HG02852 (cell line): ENCODE data around the gene SPTBN4.
"Not testable (repeated sequence)": the region's sequence is repeated elsewhere in the genome, so short reads cannot be mapped to it uniquely, and the experiment has no call there.

Source experiments
- ATAC-seq: cut with Tn5 transposase; IDR thresholded peaks from one replicate; pipeline ENCODE4 v1.9.1; 2021; ENCODE audit warnings: mild to moderate bottlenecking, moderate library complexity; ENCODE audit not compliant: unreplicated experiment

The SPTBN4 gene

DNA sequence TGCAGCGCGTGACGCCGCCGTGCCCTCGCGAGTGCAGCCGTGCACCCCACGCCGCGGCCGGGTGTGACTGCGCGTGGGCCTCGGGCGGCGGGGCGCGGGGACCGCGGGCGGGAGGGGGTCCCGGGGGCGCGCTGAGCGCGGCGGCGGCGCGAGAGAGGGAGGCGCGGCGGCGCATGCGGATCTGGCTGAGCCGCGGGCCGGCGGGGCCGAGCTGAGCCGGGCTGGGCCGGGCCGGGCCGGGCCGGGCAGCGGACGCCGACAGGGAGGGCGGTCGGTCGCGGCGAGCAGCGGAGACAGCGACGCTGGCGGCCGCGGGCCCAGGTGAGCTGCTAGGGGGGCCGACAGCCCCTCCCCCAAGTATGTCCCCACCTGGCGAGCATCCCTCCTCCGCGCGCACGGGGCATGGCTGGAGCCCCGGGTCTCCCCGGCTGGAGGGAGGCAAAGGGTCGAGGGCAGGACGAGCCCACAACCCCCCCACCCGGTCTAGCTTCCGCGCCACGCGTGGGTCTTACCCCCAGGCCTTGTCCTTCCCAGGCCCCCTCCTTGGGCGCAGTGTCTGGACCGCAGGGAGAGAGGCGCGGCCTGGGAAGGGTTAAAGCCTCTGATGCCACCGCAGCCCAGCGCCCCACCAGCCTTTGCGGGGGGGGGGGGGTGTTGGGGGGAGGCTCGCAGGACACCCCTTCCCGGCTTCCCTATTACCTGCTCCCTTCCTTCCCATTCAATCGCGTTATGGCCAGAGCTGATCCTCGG, at the start of gene SPTBN4:
TSS of gene SPTBN4 (plus strand) at position 17 of the 750 bp plus-strand sequence. CDS start 5,621 bp downstream, outside the sequence.
- no peak for ATAC-seq

DNA sequence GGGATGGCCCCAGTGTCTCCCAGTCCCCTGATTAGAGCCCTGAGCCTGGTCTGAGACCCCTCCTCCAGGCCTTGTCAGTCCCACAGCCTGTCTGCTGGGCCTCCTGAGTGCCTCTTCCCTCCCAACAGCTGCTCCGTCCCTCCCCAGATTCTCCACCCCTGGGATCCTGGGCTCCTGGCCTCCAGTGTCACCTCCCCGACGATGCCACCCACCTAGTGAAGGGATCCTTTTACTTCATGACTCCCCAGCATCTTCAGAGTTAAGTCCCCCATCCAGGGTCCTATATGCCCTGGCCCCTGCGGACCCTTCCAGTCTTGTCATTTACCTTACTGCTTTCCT, 49.2 kb upstream of the SPTBN4 start:
- no peak for ATAC-seq

DNA sequence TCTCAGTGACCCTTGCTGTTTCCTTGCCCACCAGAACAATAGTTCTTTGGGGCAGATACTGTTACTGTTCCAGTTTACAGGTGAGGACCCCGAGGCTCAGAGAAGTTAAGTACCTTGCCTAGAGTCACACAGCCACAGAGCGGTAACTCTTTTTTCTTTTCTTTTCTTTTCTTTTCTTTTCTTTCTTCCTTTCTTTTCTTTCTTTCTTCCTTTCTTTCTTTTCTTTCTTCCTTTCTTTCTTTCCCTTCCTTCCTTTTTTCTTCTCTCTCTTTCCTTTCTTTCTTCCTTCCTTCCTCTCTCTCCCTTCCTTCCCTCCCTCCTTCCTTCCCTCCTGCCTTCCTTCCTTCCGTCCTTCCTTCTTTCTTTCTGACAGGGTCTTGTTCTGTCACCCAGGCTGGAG, 48.8 kb upstream of the SPTBN4 start:
- no peak for ATAC-seq

DNA sequence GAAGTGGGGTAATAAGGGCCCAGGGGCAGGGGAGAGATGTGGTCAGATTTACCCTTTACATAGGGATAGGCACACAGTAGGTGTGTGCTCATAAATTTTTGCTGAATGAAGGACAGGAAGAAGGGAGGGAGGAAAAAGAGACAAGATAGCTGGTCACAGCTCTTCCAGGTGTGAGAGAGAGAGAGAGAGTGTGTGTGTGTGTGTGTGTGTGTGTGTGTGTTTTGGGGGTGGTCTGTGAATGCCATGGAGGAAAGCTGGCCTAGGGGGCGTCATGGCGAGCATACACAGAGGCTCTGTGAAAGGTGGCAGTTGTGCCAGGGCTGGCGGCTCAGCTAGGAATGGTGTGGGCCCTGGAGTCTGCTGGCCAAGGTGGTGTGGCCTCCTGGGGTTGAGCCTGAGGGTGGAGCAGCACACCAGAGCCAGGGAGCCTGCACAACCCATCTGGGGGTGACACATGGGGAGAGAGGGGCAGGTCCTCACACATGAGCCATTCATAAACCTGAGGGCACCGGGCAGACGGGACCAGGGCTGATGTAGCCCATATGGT, 47.7 kb upstream of the SPTBN4 start:
- no peak for ATAC-seq

DNA sequence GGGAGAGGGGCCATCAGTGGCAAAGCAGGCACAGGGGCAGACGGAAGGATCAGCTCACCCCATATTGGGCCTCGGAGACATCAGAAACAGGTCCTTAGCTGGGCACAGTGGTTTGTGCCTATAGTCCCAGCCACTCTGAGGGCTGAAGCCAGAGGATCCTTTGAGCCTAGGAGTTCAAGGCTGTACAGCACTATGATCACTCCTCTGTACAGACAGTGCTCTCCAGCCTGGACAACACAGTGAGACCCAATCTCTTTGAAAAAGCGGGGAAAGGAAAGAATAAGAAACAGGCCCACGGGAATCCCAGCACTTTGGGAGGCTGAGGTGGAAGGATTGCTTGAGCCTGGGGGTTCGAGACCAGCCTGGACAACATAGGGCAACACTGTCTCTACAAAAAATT, 47.0 kb upstream of the SPTBN4 start:
- ATAC-seq, result no peak

DNA sequence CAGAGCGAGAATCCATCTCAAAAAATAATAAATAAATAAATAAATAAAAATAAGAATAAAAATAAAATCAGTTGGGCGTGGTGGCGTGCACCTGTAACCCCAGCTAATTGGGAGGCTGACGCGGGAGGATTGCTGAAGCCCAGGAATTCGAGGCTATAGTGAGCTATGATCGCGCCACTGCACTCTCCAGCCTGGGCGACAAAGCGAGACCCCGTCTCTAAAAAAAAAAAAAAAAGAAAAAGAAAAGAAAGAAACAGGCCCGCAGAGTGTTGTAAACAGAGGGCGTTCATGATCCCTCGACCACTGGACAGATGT, 46.4 kb upstream of the SPTBN4 start:
- no peak for ATAC-seq

DNA sequence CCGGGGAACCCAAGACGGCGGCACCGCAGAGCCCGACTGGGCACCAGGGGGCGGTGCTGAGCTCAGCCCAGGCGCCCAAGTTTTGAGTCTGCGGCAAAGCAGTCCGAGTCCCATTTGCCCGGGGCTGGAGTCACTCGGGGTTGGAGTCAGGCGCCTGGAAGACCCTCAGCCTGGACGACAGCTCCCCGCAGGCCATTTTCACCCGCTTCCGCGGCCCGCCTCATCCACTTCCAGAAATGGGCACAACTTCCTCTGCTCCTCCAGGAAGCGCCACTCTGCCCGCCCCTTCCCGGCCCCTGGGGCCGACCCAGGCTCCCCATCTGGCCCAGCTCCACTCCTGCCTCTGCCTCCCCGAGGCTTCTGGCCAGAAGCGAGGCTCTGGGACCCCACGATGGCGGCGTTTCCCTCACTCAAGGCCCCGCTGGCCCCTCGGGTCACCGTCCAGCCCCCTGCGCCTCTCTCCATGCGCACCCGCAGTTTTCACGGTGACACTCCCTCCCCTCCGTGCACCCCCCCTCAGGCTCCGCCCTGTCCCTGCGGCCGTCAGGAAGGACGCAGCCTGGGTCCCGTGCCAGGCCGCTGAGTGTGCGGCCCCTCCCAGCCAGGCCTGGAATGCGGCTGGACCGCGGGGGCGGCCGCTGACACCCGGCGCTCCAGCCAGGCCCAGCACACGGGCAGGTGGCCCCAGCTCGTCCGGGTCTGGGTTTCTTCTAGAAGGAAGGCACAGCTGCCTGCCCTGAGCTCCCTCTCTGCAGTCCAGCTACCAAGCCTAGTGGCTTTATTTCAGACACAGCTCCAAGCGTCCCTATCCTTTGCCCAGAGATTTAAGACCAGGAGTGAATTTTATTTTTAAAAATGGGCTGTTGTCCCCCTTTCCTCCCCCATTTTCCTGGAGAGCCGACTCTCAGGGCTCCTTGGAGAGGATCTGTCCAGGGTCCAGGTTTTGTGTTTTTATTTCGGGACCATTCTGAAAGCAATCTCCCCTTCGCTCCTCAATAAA, 45.7 kb upstream of the SPTBN4 start:
- ATAC-seq, result peak; percentile 42

DNA sequence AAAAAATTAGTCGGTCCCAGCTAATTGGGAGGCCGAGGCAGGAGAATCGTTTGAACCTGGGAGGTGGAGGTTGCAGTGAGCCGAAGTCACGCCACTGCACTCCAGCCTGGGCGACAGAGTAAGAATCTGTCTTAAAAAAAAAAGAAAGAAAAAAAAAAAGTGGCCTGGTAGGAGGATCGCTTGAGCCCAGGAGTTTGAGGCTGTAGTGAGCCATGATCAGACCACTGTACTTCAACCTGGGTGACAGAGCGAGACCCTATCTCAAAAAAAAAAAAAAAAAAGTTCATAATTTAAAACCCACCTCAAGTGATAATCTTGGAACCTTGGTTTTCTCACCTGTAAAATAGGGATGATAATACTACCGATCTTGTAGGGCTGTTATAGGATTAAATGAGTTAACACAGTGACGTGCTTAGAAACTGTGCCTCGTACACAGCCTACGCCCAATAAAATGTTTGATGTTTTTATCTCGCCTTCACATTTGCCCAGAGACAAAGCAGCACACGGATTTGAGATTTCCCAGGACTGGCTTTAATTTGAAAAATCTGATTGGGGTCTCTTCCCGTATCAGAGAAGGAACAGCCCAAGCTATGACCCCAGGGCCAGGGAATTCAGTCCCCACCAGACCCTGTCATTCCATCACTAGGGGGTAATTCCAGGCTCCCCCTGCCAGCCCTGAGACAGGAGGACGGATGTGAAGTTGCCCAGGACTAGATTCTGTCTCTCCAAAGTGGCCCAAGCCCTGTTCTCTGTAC, 44.6 kb upstream of the SPTBN4 start:
- ATAC-seq, result no peak

DNA sequence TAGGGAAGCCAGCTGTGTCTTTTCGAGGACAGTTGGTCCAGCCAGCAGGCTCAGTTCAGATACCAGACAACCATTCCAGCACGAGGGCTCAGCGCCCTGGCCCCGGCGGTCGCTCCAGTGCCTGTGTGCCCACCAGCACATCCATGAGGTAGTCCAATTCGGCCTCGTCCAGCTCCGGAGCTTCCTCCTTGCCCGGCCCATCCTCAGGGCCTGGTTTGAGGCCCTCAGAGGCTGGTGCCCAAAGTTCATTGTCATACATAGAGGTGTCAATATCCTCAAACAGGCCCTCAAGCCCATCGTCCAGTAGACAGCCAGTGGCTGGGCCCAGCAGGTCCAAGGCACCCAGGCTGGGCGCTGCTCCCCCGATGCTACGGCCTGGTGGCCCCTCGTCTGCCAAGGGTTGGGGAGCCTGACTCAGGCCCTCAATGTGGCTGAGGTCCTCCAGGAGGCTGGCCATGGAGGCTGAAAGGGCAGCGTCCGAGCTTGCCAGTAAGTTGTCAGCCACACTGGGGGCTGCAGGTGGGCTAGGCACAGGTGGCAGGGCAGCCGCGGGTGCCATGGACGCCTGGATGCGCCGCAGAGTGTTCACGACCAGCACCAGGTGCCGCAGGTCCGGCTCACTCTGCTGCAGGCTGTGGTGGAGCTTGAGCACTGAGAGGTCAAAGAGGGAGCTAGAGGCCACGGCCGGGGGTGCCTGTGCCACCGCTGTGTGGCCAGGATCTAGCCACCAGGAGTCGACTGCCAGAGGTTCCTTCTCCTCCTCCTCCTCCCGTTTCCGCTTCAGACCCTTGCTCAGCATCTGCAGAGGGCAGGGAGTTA, 43.8 kb upstream of the SPTBN4 start:
- no peak for ATAC-seq

DNA sequence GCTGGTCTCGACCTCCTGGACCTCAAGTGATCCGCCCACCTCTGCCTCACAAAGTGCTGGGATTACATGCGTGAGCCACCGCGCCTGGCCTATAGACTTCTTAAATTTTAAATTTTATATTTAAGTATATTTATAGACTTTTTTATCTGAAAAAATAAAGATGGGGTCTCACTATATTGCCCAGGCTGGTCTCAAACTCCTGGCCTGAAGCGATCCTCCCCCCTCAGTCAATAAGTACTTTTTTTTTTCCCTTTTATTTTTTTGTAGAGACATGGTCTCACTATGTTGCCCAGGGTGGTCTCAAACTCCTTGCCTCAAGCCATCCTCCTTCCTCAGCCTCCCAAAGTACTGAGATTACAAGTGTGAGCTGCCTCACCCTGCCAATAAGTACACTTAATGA, 42.9 kb upstream of the SPTBN4 start:
- ATAC-seq, result no peak

DNA sequence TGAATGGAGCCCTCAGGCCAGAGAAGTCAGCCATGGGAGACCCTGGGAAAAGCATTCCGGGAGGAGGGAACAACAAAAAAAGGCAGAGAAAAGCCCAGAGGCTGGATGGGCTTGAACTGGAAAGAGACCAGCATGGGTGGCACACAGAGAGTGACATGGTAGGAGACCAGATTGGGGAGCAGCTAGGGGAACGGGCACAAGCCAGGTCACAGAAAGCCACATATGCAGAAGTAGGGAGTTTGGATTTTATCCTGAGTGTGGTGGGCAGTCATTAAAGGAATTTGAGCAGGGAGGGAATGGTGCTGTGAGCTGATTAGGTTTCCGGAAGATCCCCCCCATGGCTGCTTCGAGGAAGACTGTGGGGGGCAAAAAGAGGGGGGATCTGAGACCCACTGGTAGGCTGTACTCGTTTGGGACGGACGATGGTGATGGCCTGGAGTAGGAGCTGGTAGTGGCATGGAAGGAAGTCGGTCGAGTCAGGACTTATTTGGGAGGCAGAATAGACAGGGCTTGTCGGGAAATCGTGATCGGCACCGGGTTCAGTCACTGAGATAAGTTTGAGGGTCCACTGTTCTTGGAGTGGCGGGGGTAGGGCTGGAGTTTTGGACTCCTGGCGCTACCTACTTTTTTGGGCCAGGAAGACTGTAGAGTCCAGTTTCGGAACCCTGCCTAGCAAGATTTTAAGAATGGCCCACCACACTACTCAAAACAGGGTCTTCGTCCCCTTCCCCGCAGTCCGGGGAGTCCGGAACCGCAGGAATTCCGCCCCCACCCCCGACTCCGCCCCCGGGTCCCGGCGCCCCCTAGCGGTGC, 42.0 kb upstream of the SPTBN4 start:
- no peak for ATAC-seq

DNA sequence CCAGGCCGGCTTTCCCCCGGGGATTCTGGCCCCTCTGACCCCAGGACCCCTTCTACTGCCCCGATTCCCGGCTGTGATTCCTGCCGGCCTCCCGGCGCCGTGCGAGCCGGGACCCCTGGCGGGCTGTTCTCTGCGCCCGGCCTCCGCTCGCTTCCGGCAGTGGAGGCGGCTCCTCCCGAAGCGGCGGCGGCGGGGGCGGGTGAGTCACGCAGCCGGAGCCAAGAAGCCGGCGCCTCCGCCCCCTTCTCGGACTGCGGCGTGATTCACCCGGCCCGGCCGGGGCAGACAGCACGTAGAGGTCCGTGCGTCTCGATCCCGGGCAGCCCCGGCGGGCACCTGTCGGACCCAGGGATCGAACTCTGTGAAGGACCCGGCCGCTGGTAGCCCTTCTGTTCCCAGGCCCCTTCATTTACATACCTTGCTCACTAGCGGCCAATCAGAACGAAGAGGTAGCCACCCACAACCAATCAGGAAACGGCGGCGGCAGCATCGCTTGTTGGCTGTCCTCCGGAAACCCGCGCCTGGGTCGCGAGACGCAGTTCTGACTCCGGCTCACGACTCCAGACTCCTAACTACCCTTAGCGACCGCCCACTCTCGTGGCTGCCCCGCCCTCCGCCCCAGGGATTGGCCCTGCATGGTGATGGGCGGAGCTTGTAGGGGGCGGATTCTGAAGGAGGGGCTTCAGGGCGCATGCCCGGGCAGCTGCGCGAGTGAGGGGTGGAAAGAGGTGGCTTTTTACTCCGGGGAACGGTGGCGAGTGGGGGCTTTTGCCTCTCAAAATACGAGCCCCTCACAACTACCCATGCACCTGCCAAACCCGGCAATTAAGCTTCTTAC, 41.1 kb upstream of the SPTBN4 start, which contains the start of gene SERTAD1:
TSS of gene SERTAD1 (minus strand) at position 543 of the 838 bp plus-strand sequence. CDS start 2,446 bp downstream, outside the sequence.
- ATAC-seq, result peak; percentile 83

DNA sequence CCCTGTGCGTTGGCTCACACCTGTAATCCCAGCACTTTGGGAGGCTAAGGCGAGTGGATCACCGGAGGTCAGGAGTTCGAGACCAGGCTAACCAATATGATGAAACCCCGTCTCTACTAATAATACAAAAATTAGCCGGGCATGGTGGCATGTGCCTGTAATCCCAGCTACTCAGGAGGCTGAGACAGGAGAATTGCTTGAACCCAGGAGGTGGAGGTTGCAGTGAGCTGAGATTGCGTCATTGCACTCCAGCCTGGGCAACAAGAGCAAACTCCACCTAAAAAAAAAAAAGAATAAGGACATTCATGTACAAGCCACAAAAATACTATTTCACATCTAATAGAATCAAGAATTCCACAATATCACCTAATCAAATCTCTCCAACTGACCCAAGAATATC, 38.6 kb upstream of the SPTBN4 start:
- not testable (repeated sequence) for ATAC-seq

DNA sequence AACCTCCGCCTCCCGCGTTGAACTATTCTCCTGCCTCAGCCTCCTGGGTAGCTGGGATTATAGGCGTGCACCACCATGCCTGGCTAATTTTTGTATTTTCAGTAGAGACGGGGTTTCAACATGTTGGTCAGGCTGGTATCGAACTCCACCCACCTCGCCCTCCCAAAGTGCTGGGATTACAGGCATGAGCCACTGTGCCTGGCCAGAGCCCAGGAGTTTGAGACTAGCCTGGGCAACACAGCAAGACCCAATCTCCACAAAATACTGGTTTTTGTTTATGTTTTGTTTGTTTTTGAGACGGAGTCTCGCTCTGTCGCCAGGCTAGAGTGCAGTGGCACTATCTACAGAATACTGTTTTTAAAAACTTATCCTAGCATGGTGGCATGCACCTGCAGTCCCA, 36.6 kb upstream of the SPTBN4 start:
- ATAC-seq, result not testable (repeated sequence)

DNA sequence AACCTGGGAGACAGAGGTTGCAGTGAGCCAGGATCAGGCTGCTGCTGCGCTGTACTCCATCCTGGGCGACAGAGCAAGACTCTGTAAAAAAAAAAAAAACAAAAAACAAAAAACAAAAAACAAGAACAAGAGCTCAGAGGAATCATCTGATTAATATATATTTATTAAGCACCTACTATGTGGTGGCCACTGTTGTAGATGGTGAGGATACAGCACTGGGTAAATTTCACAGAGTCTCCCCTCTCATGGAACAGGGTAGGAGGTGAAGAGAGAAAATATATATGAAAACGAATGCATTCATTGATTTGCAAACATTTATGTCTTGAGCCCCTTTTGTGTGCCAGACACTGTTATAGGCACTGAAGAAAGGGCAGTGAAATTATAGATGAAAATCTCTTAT, 35.1 kb upstream of the SPTBN4 start:
- ATAC-seq, result no peak

DNA sequence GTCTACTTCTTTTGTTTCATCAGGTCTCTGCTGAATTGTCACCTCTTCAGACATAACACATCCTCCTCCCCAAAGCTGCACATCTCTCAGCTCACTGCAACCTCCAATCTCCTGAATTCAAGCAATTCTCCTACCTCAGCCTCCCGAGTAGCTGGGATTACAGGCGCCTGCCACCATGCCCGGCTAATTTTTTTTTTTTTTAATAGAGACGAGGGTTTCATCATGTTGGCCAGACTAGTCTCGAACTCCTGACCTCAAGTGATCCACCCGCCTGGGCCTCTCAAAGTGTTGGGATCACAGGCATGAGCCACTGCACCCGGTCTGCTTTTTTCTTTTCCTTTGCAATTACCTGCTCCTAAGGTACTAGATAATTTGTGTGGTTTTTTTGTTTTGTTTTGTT, 34.0 kb upstream of the SPTBN4 start:
- not testable (repeated sequence) for ATAC-seq

DNA sequence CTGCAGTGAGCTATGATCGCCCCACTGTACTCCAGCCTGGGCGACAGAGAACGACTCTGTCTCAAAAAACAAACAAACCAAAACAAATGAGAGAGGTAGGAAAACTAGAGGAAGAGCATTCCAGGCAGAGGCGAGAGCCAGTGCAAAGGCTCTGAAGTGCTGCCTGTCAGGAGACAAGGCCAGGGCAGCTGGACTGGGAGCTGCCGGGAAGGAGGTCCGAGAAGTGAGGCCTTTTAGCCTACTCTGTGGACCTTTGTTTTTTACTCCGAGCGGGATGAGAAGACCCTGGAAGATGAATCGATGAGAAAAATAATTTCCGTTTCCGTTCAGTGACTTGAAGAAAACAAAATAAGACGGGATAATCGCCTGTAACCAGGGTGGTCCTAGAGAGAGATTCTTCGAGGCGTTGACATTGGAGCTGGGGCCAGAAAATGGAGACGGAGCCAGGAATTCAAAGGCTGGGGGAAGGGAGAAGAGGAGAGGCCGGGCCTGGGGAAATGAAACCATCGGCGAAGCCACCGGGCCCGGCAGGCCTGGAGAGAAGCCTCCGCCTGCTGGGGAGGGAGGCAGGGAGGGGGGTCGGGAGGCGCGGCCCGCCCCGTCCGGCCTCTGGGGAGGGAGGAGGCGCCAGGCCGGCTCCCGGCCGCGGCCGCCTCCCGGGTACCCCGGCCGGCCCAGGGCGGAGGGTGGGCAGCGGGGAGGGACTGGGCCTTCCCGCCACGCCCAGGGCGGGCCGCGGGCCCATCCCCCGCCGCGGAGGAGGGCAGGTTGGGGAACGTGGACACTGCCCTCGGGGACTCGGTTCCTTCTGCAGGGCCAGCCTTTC, 33.2 kb upstream of the SPTBN4 start:
- peak; percentile 75 for ATAC-seq

DNA sequence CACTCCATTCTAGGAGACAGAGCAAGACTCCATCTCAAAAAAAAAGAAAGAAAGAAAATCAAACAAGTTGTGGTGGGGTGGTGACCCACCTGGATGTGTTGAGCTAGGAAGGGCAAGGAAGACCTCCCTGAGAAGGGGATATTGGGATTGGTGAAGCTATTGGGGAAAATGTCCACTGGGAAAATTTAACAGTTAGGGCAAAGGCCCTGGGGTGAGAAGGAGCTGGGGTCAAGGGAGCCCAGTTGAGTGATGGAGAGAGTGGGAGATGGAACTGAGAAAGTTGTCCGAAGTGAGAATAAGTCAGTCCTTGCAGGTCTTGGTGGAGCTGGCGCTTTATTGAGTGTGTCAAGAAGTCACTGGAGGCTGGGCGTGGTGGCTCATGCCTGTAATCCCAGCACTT, 28.5 kb upstream of the SPTBN4 start:
- ATAC-seq, result no peak
